Heart right ventricle (tissue), 16 donors: Measurements from ENCODE around the gene MEPCE. TPM values are rescaled to one million over a fixed set of nuclear protein-coding genes. Genes with fewer than 3 reads are reported as not detected.
A peak's percentile ranks its signal among the peaks of the same experiment; 100 is the strongest.

Experiments
- ATAC-seq, 8 donors: fragments of 200-7000 bp; cut with Tn5 transposase; one replicate each; pipeline ENCODE4 v1.9.1; 2020; ENCODE audit warnings: mild to moderate bottlenecking in 8 of 8, moderate library complexity in 8 of 8, moderate number of reproducible peaks in 1 of 8
- DNase-seq, 2 donors: peaks; one replicate each; pipeline ENCODE4 v3.0.0-alpha.2; 2020
- H3K27ac ChIP-seq, 10 donors: fragments of 200-600 bp; sonication (generic) in 2 of 10; one replicate each; pipeline versions ENCODE4 v1.5.0 to v1.8.0; 2020 to 2022; ENCODE audit warnings: mild to moderate bottlenecking in 3 of 10
- H3K27me3 ChIP-seq, 7 donors: fragments of 200-600 bp; one replicate each; pipeline ENCODE4 v1.8.0; 2021 to 2022; ENCODE audit warnings: mild to moderate bottlenecking in 2 of 7
- H3K36me3 ChIP-seq, 9 donors: fragments of 200-600 bp; sonication (generic) in 1 of 9; one replicate each; pipeline versions ENCODE4 v1.5.0 to v1.8.0; 2020 to 2022; ENCODE audit warnings: mild to moderate bottlenecking in 2 of 9
- H3K4me1 ChIP-seq, 9 donors: fragments of 200-600 bp; sonication (generic) in 1 of 9; one replicate each; pipeline versions ENCODE4 v1.5.0 to v1.8.0; 2020 to 2022; ENCODE audit warnings: mild to moderate bottlenecking in 4 of 9
- H3K4me3 ChIP-seq, 10 donors: fragments of 200-600 bp; sonication (generic) in 2 of 10; one replicate each; pipeline versions ENCODE4 v1.5.0 to v1.8.0; 2020 to 2022; ENCODE audit warnings: mild to moderate bottlenecking in 7 of 10, moderate library complexity in 2 of 10
- H3K9me3 ChIP-seq, 11 donors: fragments of 200-600 bp in 10 of 11; sonication (generic) in 2 of 11; one replicate each; pipeline versions ENCODE4 v1.5.0 to v1.8.0; 2013 to 2022; ENCODE audit warnings: mild to moderate bottlenecking in 2 of 11, control low read depth in 1 of 11, moderate library complexity in 1 of 11
- WGBS, 2 donors: extraction: QIAGEN DNeasy Blood & Tissue Kit; methylation state at CpG; one replicate each; pipeline ENCODE4 v1.1.7; 2013; ENCODE audit warnings: inconsistent platforms in 1 of 2; 5-methylcytosine and 5-hydroxymethylcytosine counted together
- intact Hi-C, 10 donors: fragments of 100-400 bp; cut with DNase I; formaldehyde crosslinking; loops; one replicate each; pipeline versions ENCODE4 v1.11.1 to v1.14.2; 2022
- polyA plus RNA-seq, 2 donors: library from polyadenylated mRNA; stranded (reverse); fragments of 200-250 nt; gene quantifications; one replicate each; pipeline ENCODE4 v1.2.3, GENCODE V29; 2013
- total RNA-seq, 10 donors: library from RNA; stranded (reverse); fragmentation: NEBNext Ultra II Directional in 3 of 10; extraction: Animal tissue kit (Norgen Biotek cat#: 25700) in 3 of 10; gene quantifications; one replicate each; pipeline versions ENCODE4 v1.2.1 to v1.2.4, GENCODE V29; 2021 to 2023
- TF ChIP-seq, protein P1 (sequence below), 9 donors: fragments of 200-600 bp; sonication (generic) in 2 of 9; IDR thresholded peaks; one replicate each; pipeline versions ENCODE4 v1.5.0 to v1.8.0; 2021 to 2022; ENCODE audit warnings: antibody characterized with exemption in 9 of 9, mild to moderate bottlenecking in 5 of 9, moderate library complexity in 1 of 9
- donor health status: Arrhythmogenic right ventricular cardiomyopathy.
- donor health status: ischemic (EF 13 %, LVEDD 7.1; RV severe dilation, severe dysfunction).
- donor health status: healthy with polysubstance abuse.
- donor health status: DM: no; HTN: yes; CAD: no.
- donor health status: DM: no; HTN: no; CAD: no.
- donor health status: ischemic (EF 25% LVEDD 6.9; RV normal size, moderate dysfunction).
- donor health status: ischemic (EF 25% LVEDD 5.7; RV mildly dilated, moderate dysfunction).
- donor health status: healthy.
- donor health status: DM: yes; HTN: yes; CAD: no.
- donor health status: Ischemic cardiomyopathy.
- donor health status: ischemic (EF 35%, LVEDD 5.7; RV mildly dilated, moderate dysfunction).
- donor health status: nonischemic (EF 11% LVEDD 7.7; RV severe dilation, severe dysfunction).
- donor health status: DM: yes; HTN: yes; CAD: no.
- donor health status: PGD.
- donor health status: ischemic (EF 29% LVEDD 5.4; RV normal size, mild dysfunction).
- donor health status: nonischemic (EF 23%, LVEDD 6.1; RV moderate dilation, normal function).

The MEPCE gene
- total and polyA plus RNA-seq, 12 donors = 15.1 to 27.7 (median 22.7) TPM

DNA sequence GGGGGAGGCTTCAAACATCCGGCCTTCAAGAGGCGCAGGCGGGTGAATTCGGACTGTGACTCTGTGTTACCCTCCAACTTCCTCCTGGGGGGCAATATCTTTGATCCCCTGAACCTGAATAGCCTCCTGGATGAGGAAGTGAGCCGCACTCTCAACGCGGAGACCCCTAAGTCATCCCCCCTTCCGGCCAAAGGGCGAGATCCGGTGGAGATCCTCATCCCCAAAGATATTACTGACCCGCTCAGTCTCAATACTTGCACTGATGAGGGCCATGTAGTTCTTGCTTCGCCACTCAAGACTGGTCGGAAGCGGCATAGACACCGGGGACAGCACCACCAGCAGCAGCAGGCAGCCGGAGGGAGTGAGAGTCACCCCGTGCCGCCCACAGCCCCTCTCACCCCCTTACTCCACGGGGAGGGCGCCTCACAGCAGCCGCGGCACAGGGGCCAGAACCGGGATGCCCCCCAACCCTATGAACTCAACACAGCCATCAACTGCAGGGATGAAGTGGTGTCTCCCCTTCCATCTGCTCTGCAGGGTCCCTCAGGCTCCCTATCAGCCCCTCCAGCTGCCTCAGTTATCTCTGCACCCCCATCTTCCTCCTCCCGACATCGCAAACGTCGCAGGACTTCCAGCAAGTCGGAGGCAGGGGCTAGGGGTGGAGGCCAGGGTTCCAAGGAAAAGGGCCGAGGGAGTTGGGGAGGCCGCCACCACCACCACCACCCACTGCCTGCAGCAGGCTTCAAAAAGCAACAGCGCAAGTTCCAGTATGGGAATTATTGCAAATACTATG lies 1.1 kb downstream of the MEPCE start:
- intact Hi-C loops = loop anchor here in 1 of 10 donors (5.0 kb wide), 1 partner anchor 247 kb away; no protein-coding TSS in a partner anchor
- TF ChIP-seq, protein P1, sequence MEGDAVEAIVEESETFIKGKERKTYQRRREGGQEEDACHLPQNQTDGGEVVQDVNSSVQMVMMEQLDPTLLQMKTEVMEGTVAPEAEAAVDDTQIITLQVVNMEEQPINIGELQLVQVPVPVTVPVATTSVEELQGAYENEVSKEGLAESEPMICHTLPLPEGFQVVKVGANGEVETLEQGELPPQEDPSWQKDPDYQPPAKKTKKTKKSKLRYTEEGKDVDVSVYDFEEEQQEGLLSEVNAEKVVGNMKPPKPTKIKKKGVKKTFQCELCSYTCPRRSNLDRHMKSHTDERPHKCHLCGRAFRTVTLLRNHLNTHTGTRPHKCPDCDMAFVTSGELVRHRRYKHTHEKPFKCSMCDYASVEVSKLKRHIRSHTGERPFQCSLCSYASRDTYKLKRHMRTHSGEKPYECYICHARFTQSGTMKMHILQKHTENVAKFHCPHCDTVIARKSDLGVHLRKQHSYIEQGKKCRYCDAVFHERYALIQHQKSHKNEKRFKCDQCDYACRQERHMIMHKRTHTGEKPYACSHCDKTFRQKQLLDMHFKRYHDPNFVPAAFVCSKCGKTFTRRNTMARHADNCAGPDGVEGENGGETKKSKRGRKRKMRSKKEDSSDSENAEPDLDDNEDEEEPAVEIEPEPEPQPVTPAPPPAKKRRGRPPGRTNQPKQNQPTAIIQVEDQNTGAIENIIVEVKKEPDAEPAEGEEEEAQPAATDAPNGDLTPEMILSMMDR (IDR thresholded peaks at IDR 0.05) = no peak
- Histone ChIP-seq H3K4me3 (peak overlapping the region; percentile 77 to 100 (median 92)), H3K4me1 (peaks cover 12 to 63% (median 46%) of the 10 kb centered on the region in 9 donors), H3K27me3 (no peaks in the 10 kb centered on the region), H3K9me3 (no peaks in the 10 kb centered on the region), H3K27ac (peak overlapping the region; percentile 98 to 100 (median 99)), H3K36me3 (peaks cover 0 to 41% (median 16%) of the 10 kb centered on the region in 9 donors)
- 28 to 31% methylated on average over 31 of the region's 31 CpGs for WGBS, 2 donors
- ATAC-seq (no peak), DNase-seq (no peak)

DNA sequence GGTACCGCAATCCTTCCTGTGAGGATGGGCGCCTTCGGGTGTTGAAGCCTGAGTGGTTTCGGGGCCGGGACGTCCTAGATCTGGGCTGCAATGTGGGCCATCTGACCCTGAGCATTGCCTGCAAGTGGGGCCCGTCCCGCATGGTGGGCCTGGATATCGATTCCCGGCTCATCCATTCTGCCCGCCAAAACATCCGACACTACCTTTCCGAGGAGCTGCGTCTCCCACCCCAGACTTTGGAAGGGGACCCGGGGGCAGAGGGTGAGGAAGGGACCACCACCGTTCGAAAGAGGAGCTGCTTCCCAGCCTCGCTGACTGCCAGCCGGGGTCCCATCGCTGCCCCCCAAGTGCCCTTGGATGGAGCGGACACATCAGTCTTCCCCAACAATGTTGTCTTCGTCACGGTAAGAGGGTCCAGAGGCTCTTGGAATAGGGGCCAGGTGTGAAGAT lies 1.7 kb downstream of the MEPCE start:
- H3K9me3 ChIP-seq = no peaks in the 10 kb centered on the region
- DNase-seq (no peak), ATAC-seq (no peak)
- peak overlapping the region in 5 of 10 donors; percentile 79 to 97 (median 93) for H3K4me3 ChIP-seq
- TF ChIP-seq, protein P1 (IDR thresholded peaks at IDR 0.05) = no peak
- H3K36me3 ChIP-seq = peaks cover 0 to 41% (median 16%) of the 10 kb centered on the region in 9 donors
- 89 to 92% methylated on average over 23 of the region's 23 CpGs for WGBS, 2 donors
- intact Hi-C loops = loop anchor here in 1 of 10 donors (5.0 kb wide), 1 partner anchor 246 kb away; no protein-coding TSS in a partner anchor
- H3K27ac ChIP-seq = peak overlapping the region in 5 of 10 donors; percentile 18 to 100 (median 99)
- H3K4me1 ChIP-seq = peaks cover 12 to 63% (median 48%) of the 10 kb centered on the region in 9 donors
- no peaks in the 10 kb centered on the region for H3K27me3 ChIP-seq

DNA sequence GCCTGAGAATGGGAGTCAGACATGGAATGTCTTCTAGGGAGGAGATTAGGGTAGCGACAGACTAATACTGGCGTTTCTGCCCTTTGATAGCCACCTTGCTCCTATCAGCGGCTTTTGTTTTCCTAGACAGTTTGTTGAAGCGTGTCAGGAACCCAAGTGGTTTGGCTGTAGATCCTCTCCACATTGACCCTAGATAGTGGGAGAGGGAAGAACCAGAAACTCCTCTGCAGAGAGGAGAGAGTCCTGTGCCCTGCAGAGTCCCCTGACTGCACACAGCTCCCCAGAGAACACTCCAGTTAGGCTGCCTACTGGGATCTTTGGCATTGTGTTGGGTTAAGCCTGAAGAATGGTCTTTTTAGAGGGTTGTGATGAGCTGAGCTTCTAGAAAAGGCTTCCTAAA lies 2.4 kb downstream of the MEPCE start:
- TF ChIP-seq, protein P1 (IDR thresholded peaks at IDR 0.05) = no peak
- WGBS, 2 donors = 51 to 72% methylated on average over 4 of the region's 4 CpGs

DNA sequence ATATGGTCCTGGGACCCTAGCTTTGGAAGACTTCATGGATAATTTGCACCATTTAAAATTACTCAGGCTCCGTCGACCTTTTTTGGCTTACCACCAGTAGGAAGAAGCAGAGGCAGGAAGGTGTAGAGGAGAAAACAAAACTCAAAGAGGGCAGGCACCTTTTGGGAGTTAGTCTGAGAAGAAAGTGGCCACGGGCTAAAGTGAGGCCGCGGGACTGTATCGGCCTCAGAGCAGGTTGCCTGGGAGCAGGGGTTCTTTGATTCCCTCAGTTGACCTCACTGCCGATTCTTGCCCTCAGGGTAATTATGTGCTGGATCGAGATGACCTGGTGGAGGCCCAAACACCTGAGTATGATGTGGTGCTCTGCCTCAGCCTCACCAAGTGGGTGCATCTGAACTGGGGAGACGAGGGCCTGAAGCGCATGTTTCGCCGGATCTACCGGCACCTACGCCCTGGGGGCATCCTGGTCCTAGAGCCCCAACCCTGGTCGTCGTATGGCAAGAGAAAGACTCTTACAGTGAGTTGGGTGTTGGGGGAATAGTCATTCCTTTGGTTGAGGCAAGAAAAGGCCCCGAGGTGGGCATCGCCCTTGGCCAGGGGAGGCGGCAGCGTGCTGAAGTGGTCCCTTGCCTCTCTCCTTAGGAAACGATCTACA lies 3.1 kb downstream of the MEPCE start:
- Histone ChIP-seq H3K36me3 (peaks cover 0 to 41% (median 16%) of the 10 kb centered on the region in 9 donors), H3K4me3 (no peak overlapping the region), H3K27ac (peak overlapping the region in 3 of 10 donors; percentile 18 to 45 (median 36)), H3K9me3 (no peaks in the 10 kb centered on the region), H3K27me3 (no peaks in the 10 kb centered on the region), H3K4me1 (peaks cover 12 to 62% (median 46%) of the 10 kb centered on the region in 9 donors)
- TF ChIP-seq, protein P1 (IDR thresholded peaks at IDR 0.05) = no peak
- whole genome bisulfite sequencing, 2 donors = 84 to 87% methylated on average over 21 of the region's 21 CpGs
- intact Hi-C loops = loop anchor here in 1 of 10 donors (5.0 kb wide), 1 partner anchor 245 kb away; no protein-coding TSS in a partner anchor
- no peak for DNase-seq
- ATAC-seq = no peak

More for the DNA sequence above, 2.4 kb downstream of the MEPCE start:
- peak overlapping the region in 4 of 10 donors; percentile 18 to 45 (median 27) for H3K27ac ChIP-seq
- ATAC-seq (no peak), DNase-seq (no peak)
- no peaks in the 10 kb centered on the region for H3K27me3 ChIP-seq
- H3K36me3 ChIP-seq = peaks cover 0 to 41% (median 16%) of the 10 kb centered on the region in 9 donors
- no peak overlapping the region for H3K4me3 ChIP-seq
- H3K4me1 ChIP-seq = peaks cover 12 to 67% (median 48%) of the 10 kb centered on the region in 9 donors
- intact Hi-C loops = loop anchor here in 1 of 10 donors (5.0 kb wide), 1 partner anchor 245 kb away; no protein-coding TSS in a partner anchor
- H3K9me3 ChIP-seq = no peaks in the 10 kb centered on the region
